HL-60/S4 treated with retinoic acid at 250 ng/mL for 4 days and 3 days (cell line): ENCODE measurements around the gene AKAP13.

Experiments
- in situ Hi-C: fragments of 300-500 bp; cut with MboI; formaldehyde crosslinking; loops from 2 replicates; pipeline ENCODE4 v1.7.0; 2022; ENCODE audit warnings: low sequenced_read_pairs

Gene AKAP13

DNA sequence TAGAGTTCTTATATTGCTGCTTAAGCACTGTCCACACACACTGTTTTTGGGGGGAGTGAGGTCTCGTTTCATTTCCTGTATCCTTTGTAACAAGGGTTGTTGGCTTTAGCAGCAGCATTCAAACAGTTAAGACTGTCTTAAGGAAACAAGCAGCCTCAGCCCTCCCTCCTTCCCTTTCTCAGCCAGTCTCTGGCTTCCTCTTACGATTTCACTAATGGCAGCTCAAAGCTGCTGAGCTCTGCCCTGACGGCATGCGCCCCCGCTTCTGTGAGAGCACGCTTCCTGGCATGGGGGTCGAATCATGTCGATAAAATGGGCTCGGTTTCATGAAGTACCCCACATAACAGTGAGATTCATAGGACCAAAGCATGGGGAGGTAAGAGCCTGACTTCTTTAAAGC is 309.3 kb downstream of the AKAP13 start:
- in situ Hi-C loops, result no loop called here

DNA sequence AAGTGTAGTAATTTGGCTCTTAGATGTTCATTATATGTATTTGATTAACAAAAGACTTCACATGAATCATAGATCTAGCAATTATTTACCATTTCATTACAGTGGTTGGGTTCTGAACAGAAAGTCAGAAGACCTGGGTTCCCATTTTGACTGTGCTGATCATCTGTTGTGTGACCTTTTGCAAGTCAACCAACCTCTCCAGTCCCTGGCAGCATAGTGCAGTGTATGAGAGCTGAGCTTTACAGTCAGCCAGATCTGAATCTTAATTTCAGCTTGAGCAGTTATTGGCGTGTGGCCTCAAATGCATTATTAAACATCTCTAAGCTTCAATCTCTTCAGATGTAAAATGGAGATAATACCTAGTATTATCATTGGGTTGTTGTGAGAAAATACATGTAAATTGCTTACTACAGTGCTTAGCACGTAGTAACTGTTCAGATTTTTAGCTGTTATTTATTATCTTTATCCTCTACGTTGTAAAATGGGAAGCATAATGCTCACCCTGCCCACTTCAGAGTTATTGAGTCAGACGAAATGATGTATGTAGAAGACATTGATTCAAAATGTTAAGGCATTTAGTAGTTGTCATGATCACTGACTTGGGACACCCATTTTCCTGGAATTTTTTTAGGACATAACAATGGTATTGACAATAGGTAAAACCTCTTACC is 310.3 kb downstream of the AKAP13 start:
- in situ Hi-C loops, result no loop called here

DNA sequence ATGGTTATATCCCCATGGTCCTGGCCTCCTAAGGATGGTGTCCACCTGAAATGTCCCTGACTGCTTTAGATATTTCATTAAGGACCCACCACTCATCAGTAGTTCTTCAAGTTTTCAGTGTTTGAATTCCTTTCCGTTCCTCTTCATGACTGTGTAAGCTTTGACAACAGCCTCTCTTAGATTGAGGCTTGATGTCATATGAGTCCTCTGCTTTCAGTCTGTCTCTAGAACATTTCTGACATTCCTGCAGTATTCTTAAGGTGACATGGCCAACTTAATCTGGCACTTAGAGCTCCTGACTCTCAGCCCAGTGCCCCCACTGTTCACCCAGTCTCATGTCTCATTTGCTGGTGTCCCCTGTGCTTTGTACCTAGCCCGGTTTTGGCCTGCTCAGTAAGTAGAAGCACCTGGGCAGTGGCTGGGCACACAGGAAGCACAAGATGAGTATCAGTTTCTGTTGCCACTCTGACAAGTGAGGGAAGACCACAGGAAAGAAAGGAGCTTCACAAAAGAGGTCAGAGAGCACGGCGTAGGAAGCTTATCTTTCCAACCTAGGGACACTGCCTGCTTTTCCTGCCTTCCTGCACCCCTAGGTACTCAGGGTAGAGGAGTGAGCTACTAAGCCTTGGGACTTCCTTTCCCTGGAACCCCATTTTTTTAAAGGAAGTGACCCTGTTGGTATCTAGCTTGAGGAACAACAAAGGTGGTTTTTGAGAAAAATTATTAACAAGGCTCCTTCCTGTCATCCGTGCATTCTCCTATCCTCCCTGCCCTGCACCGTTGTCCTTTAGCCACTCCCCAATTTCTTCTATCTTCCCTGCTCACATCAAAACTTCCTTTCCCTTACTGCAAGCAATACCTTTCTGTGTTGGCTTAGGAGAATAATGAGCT is 311.2 kb downstream of the AKAP13 start:
- in situ Hi-C loops, result no loop called here

- in situ Hi-C loops, result no loop called here
These were observed 311.9 kb downstream of the AKAP13 start for GRCh38 chr15:85692321-85692720.

GRCh38 chr15:85692873-85693272 is 312.5 kb downstream of the AKAP13 start:
- in situ Hi-C loops, result no loop called here

DNA sequence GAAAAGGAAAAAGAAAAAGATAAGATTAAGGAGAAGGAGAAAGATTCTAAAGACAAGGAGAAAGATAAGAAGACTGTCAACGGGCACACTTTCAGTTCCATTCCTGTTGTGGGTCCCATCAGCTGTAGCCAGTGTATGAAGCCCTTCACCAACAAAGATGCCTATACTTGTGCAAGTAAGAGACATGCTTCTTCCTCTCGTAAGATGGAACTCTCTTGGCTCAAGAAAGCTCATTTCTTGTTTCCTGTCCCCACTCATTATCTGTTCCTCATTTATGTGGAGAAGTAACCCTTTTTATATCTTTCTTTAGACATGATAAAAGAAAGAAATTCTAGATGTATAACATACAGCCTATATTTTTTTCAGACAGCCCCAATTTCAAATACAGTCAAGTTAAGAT is 312.9 kb downstream of the AKAP13 start:
- in situ Hi-C loops, result no loop called here

GRCh38 chr15:85694091-85694490 is 313.7 kb downstream of the AKAP13 start:
- in situ Hi-C loops, result no loop called here

- in situ Hi-C loops, result loop anchor here (25.0 kb wide), 1 partner anchor 213 kb away; no protein-coding TSS in a partner anchor
These were observed 320.4 kb downstream of the AKAP13 start for GRCh38 chr15:85700767-85701166.

- in situ Hi-C loops, result loop anchor here (25.0 kb wide), 1 partner anchor 215 kb away; no protein-coding TSS in a partner anchor
These were observed 322.1 kb downstream of the AKAP13 start for GRCh38 chr15:85702321-85703101.

DNA sequence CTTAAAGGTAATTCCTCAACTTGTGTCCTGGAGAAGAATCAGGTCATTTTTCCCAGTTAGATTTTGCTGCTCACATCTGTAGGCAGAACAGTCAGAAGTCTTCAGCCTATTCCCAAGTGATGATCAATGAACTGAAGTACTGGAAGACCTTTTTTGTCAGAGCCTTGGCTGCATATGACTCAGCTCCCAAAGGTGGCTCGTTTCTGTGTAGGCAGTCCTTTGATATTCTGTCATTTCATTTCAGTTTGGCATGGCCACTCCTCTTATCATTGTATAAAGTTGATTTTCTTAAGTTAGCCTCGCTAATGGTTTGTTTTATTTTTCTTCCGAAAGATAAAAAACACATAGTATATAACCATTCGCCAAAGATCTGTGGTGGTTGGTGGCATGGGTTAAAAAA is 323.7 kb downstream of the AKAP13 start:
- in situ Hi-C loops, result loop anchor here (25.0 kb wide), 1 partner anchor 217 kb away; no protein-coding TSS in a partner anchor

- in situ Hi-C loops, result loop anchor here (25.0 kb wide), 1 partner anchor 218 kb away; no protein-coding TSS in a partner anchor
These were observed 324.5 kb downstream of the AKAP13 start for GRCh38 chr15:85704720-85705429.

GRCh38 chr15:85706779-85707518 is 326.5 kb downstream of the AKAP13 start:
- in situ Hi-C loops, result loop anchor here (25.0 kb wide), 1 partner anchor 220 kb away; no protein-coding TSS in a partner anchor

- in situ Hi-C loops, result loop anchor here (25.0 kb wide), 1 partner anchor 220 kb away; no protein-coding TSS in a partner anchor
These were observed 327.3 kb downstream of the AKAP13 start for GRCh38 chr15:85707519-85708338.

DNA sequence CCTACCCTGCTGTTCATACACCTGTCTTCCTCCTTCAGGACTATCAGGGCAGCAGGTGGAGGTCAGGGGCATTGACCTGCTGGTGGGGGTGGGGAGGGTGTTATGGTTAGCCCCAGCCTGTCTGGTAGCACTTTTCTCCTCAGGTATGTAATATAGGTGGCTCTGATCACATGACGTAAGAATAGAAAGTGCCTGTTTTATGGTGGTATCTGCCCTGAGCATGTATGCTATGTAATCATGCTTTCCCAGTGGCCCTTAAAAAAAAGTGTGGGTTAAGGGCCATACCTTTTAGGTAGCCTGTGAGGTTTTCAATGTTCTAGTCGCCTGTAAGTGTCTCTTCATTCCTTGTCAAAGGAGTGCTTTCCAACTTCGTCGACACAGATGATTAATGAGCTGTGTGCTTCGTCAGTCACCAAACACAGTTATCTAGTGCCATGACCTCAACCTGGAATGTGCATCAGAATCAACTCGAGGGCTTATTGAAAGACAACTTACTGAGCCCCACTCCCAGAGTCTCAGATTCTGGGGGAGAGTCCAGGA is 328.1 kb downstream of the AKAP13 start:
- in situ Hi-C loops, result loop anchor here (25.0 kb wide), 1 partner anchor 221 kb away; no protein-coding TSS in a partner anchor

DNA sequence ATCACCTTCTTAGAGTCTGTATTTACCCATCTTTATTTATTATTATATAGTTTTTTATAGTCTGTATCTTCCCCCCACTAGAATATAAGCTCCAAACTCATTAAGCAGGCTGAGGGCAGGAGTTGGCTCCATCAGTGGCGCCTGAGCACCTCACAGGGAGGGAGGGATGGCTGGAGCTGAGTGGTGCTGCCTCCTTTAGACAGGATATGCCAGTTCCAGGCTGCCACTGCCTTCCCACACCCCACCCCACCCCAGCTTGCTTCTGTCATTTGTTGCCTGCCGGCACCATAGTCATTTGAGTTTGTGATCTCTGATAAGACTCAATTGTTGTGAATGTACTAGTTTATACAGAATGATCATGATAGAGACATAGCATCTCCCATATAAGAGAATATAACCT is 328.8 kb downstream of the AKAP13 start:
- in situ Hi-C loops, result loop anchor here (25.0 kb wide), 1 partner anchor 222 kb away; no protein-coding TSS in a partner anchor

- in situ Hi-C loops, result loop anchor here (25.0 kb wide), 1 partner anchor 223 kb away; no protein-coding TSS in a partner anchor
These were observed 330.0 kb downstream of the AKAP13 start for GRCh38 chr15:85710340-85710842.

- in situ Hi-C loops, result loop anchor here (25.0 kb wide), 1 partner anchor 224 kb away; no protein-coding TSS in a partner anchor
These were observed 331.3 kb downstream of the AKAP13 start for GRCh38 chr15:85711580-85712192.
